Kidney (tissue), 14 donors: ENCODE data around the gene CES2. TPM values are rescaled to one million over a fixed set of nuclear protein-coding genes. Genes with fewer than 3 reads are reported as not detected.
A peak's percentile ranks its signal among the peaks of the same experiment; 100 is the strongest.

ENCODE experiments used
- DNase-seq, 5 donors: peaks; one replicate each; pipeline ENCODE4 v3.0.0-alpha.2; 2013 to 2020
- FAIRE-seq: peaks from 2 replicates; lab custom pipeline; 2012; peaks lifted over from hg19 to GRCh38; lab: Jason Lieb, UNC
- H3K27ac ChIP-seq, 2 donors: one replicate each; pipeline ENCODE4 v1.7.0; 2013; ENCODE audit warnings: low read depth in 2 of 2, low read length in 2 of 2, inconsistent platforms in 1 of 2
- H3K27me3 ChIP-seq: one replicate; pipeline ENCODE4 v1.7.1; 2013; ENCODE audit warnings: low read length, inconsistent platforms; ENCODE audit not compliant: control insufficient read depth, insufficient read depth
- H3K36me3 ChIP-seq, 3 donors: one replicate each; pipeline versions ENCODE4 v1.7.0 to v1.7.1; 2013; ENCODE audit warnings: low read length in 3 of 3, control low read depth in 1 of 3, inconsistent platforms in 1 of 3; ENCODE audit not compliant: insufficient read depth in 3 of 3, control insufficient read depth in 2 of 3
- H3K4me1 ChIP-seq, 3 donors: one replicate each; pipeline versions ENCODE4 v1.7.0 to v1.7.1; 2013; ENCODE audit warnings: low read length in 3 of 3, inconsistent platforms in 1 of 3, low read depth in 1 of 3; ENCODE audit not compliant: control insufficient read depth in 2 of 3, insufficient read depth in 2 of 3
- H3K4me3 ChIP-seq, 3 donors: one replicate each; pipeline versions ENCODE4 v1.7.0 to v1.8.1; 2013; ENCODE audit warnings: low read length in 3 of 3, control low read depth in 1 of 3, inconsistent platforms in 1 of 3
- H3K9ac ChIP-seq, 3 donors: one replicate each; pipeline versions ENCODE4 v1.7.0 to v1.7.1; 2013; ENCODE audit warnings: low read length in 3 of 3, control low read depth in 1 of 3, inconsistent platforms in 1 of 3
- H3K9me3 ChIP-seq, 3 donors: one replicate each; pipeline versions ENCODE4 v1.7.0 to v1.7.1; 2013; ENCODE audit warnings: low read length in 3 of 3, control low read depth in 1 of 3, inconsistent platforms in 1 of 3; ENCODE audit not compliant: control insufficient read depth in 2 of 3, insufficient read depth in 1 of 3
- CTCF ChIP-seq: IDR thresholded peaks from 3 replicates; pipeline ENCODE4 v1.5.1; 2012; ENCODE audit warnings: mild to moderate bottlenecking, moderate library complexity, borderline replicate concordance; ENCODE audit not compliant: insufficient read depth; ENCODE audit errors: extremely low read depth
- intact Hi-C: fragments of 100-400 bp; cut with DNase I; formaldehyde crosslinking; loops from one replicate; pipeline ENCODE4 v1.11.1; 2022
- polyA plus RNA-seq: library from polyadenylated mRNA; stranded (reverse); fragments of 350-450 nt; fragmentation: Illumina TruSeq; extraction: RNeasy Lipid Tissue Mini Kit (QIAGEN cat#74804); gene quantifications from one replicate; pipeline ENCODE4 v1.2.3, GENCODE V29; 2014; ENCODE audit warnings: low read depth, low replicate concordance; ENCODE audit not compliant: insufficient read depth
- total RNA-seq: library from RNA; stranded (reverse); fragmentation: NEBNext Ultra II Directional; extraction: Animal tissue kit (Norgen Biotek cat#: 25700); gene quantifications from one replicate; pipeline ENCODE4 v1.2.1, GENCODE V29; 2021
- donor health status: control.
- donor health status: control.
- donor health status: control.
- donor health status: control.
- donor health status: control.
- donor health status: DM: yes; HTN: yes; CAD: no.
- donor health status: Normal renal cell carcinoma (clear cell type).

Gene CES2
- total and polyA plus RNA-seq, 2 donors from 2014 or later: 72.1 to 76.9 TPM

GRCh38 chr16:66968847-66969246 is 33.5 kb downstream of the CES2 start:
- H3K27ac ChIP-seq: no peak overlapping the region
- DNase-seq: no peak
- H3K4me1 ChIP-seq: peaks cover 0 to 3% (median under 1%) of the 10 kb centered on the region in 3 donors
- H3K36me3 ChIP-seq: no peaks in the 10 kb centered on the region
- TF ChIP-seq CTCF: no peak
- no peaks in the 10 kb centered on the region for H3K27me3 ChIP-seq
- H3K9me3 ChIP-seq: no peaks in the 10 kb centered on the region
- H3K4me3 ChIP-seq: no peak overlapping the region
- FAIRE-seq: no peak
- intact Hi-C loops: no loop called here
- no peak overlapping the region for H3K9ac ChIP-seq

DNA sequence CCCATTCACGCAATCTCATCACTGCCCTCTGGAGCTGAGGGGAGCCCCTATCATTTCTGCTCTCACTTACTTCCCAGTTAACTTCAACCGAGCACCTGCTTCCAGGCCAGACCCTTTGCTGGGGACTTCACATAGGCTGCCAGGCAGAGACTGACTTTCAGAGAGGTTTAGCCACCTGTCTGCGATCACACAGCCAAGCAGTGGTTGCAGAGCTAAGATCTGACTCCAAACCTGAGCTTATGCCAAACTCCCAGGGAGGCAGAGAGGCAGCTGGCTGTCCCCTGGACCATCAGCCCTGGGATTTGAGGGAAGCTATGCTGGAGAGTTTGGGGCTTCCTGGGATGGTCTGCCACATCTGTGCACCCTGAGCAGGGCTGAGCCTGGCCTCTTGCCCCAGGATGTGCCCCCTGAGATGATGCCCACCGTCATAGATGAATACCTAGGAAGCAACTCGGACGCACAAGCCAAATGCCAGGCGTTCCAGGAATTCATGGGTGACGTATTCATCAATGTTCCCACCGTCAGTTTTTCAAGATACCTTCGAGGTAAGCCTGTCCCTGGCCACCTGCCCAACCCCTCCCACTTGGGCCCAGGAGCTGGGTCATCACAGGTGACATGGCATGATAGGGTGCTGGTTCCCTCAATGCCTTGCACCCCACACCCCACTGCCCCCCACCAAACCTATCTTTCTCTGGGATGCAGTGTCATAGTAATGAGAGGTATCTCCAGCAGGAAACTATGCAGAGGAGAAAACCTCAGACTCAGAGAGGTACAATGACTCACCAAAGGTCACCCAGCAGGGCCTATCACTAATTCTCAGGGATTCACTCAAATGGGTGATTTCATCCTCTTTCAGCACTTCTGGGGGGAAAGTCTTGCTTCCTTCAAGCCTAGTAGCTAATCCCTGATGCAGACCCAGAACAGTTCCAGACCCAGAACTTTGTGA is 35.7 kb downstream of the CES2 start:
- H3K4me1 ChIP-seq: no peaks in the 10 kb centered on the region
- H3K4me3 ChIP-seq: no peak overlapping the region
- H3K27ac ChIP-seq: no peak overlapping the region
- H3K36me3 ChIP-seq: no peaks in the 10 kb centered on the region
- H3K9ac ChIP-seq: no peak overlapping the region
- H3K27me3 ChIP-seq: no peaks in the 10 kb centered on the region
- intact Hi-C loops: no loop called here
- FAIRE-seq (no peak), DNase-seq (no peak)
- no peak for TF ChIP-seq CTCF
- H3K9me3 ChIP-seq: no peaks in the 10 kb centered on the region

GRCh38 chr16:66972983-66973382 is 37.7 kb downstream of the CES2 start:
- intact Hi-C loops: no loop called here
- H3K9ac ChIP-seq: no peak overlapping the region
- H3K4me3 ChIP-seq: no peak overlapping the region
- no peaks in the 10 kb centered on the region for H3K27me3 ChIP-seq
- no peaks in the 10 kb centered on the region for H3K36me3 ChIP-seq
- DNase-seq (no peak), FAIRE-seq (no peak)
- peaks cover 0 to 5% (median 4%) of the 10 kb centered on the region in 3 donors for H3K4me1 ChIP-seq
- peak overlapping the region; percentile 32 to 42 for H3K27ac ChIP-seq
- H3K9me3 ChIP-seq: no peaks in the 10 kb centered on the region
- TF ChIP-seq CTCF: no peak
